ENCODE results near the gene WTIP.
A peak's percentile ranks its signal among the peaks of the same experiment; 100 is the strongest.

The WTIP gene

DNA sequence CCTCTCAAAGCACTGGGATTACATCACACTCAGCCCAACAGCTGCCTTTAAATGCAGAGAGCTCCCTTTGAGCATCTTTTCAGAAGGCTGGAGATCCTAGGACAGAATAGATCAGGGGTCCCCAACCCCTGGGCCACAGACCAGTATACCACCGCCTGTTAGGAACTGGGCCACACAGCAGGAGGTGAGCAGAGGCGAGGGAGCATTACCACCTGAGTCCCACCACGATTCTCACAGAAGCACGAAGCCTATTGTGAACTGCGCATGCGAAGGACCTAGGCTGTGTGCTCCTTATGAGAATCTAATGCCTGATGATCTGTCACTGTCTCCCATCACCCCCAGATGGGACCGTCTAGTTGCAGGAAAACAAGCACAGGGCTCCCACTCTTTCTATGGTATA, 2.2 kb upstream of the WTIP start:
- DNase-seq (ENCODE audit: low read depth): no peak
- TF ChIP-seq, protein P1, sequence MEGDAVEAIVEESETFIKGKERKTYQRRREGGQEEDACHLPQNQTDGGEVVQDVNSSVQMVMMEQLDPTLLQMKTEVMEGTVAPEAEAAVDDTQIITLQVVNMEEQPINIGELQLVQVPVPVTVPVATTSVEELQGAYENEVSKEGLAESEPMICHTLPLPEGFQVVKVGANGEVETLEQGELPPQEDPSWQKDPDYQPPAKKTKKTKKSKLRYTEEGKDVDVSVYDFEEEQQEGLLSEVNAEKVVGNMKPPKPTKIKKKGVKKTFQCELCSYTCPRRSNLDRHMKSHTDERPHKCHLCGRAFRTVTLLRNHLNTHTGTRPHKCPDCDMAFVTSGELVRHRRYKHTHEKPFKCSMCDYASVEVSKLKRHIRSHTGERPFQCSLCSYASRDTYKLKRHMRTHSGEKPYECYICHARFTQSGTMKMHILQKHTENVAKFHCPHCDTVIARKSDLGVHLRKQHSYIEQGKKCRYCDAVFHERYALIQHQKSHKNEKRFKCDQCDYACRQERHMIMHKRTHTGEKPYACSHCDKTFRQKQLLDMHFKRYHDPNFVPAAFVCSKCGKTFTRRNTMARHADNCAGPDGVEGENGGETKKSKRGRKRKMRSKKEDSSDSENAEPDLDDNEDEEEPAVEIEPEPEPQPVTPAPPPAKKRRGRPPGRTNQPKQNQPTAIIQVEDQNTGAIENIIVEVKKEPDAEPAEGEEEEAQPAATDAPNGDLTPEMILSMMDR (IDR thresholded peaks at IDR 0.05; ENCODE audit: low read depth, low read length, missing control alignments): no peak
- no peak overlapping the region for H3K4me3 ChIP-seq (ENCODE audit: low read depth, low read length)
- in situ Hi-C loops (cut with HindIII; ENCODE audit: low sequenced_read_pairs): no loop called here

DNA sequence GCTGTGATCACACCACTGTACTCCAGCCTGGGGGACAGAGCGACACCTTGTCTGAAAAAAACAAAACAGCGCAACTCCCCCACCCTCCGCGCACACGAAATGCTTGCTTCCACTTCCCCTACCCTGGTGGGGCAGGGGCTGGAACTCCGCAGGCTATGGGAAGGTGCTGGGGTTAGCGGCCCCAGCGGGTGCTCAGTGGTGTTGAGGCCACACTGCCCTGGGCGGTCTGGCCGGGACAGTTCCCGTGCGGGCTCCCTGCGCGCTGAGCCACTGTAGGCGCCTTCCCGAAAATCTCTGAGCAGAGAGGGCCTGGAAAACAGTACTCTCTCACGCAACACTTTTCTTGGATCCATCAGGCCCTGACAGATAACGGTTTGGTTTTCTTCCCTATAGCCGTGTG, 1.1 kb upstream of the WTIP start:
- no peak overlapping the region for H3K4me3 ChIP-seq (ENCODE audit: low read depth, low read length)
- no peak for DNase-seq (ENCODE audit: low read depth)
- TF ChIP-seq, protein P1 (IDR thresholded peaks at IDR 0.05; ENCODE audit: low read depth, low read length, missing control alignments): no peak
- in situ Hi-C loops (cut with HindIII; ENCODE audit: low sequenced_read_pairs): no loop called here

DNA sequence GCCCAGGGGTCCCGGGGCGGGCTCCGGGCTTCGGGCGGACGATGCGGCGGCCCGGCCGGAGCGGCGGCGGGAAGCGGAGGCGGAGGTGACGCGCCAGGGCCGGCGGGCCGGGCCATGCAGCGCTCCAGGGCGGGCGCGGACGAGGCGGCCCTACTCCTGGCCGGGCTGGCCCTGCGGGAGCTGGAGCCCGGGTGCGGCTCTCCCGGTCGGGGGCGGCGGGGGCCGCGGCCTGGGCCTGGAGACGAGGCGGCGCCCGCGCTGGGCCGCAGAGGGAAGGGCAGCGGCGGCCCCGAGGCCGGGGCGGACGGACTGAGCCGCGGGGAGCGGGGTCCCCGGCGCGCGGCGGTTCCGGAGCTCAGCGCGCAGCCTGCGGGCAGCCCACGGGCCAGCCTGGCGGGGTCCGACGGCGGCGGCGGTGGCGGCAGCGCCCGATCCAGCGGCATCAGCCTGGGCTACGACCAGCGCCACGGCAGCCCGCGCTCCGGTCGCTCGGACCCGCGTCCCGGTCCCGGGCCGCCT, 362 bp downstream of the WTIP start:
- in situ Hi-C loops (cut with HindIII; ENCODE audit: low sequenced_read_pairs): no loop called here
- DNase-seq (ENCODE audit: low read depth): no peak

DNA sequence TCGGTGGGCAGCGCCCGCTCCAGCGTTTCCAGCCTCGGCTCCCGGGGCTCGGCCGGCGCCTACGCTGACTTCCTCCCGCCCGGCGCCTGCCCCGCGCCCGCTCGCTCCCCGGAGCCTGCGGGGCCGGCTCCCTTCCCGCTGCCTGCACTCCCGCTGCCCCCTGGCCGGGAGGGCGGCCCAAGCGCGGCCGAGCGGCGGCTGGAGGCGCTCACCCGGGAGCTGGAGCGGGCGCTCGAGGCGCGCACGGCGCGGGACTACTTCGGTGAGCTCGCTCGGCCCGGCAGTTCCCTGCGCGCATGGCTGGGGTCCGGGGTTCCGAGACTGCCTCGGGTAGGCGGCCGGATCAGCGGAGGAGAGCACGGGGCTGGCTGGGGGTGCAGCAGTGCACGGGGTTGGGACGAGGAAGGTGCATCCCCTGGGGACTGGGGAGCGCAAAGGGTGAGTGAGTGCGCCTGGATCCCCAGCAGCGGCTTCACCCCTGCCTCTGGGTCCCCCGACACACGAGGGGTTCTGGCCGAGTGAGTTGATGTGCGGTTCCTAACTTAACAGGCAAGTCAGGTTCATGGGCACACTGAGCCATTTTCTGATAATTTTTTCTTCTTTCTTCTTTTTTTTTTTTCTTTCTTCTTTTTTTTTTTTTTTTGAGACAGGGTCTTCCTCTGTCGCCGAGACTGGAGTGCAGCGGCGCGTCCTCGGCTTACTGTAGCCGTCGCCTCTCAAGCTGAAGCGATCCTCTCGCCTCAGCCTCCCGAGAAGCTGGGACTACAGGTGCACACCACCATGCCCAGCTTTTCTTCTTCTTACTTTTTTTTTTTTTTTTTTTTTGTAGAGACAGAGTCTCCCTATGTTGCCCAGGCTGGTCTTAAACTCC, 1.1 kb downstream of the WTIP start:
- in situ Hi-C loops (cut with HindIII; ENCODE audit: low sequenced_read_pairs): no loop called here
- TF ChIP-seq, protein P1 (IDR thresholded peaks at IDR 0.05; ENCODE audit: low read depth, low read length, missing control alignments): no peak
- H3K4me3 ChIP-seq (ENCODE audit: low read depth, low read length): peak overlapping the region; percentile 70
- DNase-seq (ENCODE audit: low read depth): no peak

More for the DNA sequence above, 362 bp downstream of the WTIP start:
- TF ChIP-seq, protein P1 (IDR thresholded peaks at IDR 0.05; ENCODE audit: low read depth, low read length, missing control alignments): no peak
- H3K4me3 ChIP-seq (ENCODE audit: low read depth, low read length): peak overlapping the region; percentile 70

DNA sequence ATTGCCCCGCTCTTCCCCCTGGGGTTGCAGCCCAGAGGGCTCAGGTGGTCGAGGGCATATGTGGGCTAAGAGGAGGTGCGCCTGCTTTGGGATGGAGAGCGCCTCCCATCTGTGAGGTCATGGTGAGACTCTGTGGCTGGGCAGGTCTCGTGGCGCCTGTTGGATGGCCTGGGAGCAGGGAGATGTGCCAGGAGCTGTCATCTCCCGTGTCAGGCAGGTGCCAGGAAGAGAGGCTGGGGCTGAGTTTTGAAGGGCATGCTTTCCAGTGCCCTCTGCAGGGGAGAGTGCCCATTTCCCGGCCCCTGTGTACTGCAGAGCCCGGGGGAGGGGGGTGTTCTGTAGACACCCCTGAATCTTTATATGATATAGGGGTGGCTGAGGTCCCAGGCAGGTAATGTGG, 2.8 kb downstream of the WTIP start:
- DNase-seq (ENCODE audit: low read depth): no peak
- H3K4me3 ChIP-seq (ENCODE audit: low read depth, low read length): no peak overlapping the region
- in situ Hi-C loops (cut with HindIII; ENCODE audit: low sequenced_read_pairs): no loop called here
- TF ChIP-seq, protein P1 (IDR thresholded peaks at IDR 0.05; ENCODE audit: low read depth, low read length, missing control alignments): no peak

DNA sequence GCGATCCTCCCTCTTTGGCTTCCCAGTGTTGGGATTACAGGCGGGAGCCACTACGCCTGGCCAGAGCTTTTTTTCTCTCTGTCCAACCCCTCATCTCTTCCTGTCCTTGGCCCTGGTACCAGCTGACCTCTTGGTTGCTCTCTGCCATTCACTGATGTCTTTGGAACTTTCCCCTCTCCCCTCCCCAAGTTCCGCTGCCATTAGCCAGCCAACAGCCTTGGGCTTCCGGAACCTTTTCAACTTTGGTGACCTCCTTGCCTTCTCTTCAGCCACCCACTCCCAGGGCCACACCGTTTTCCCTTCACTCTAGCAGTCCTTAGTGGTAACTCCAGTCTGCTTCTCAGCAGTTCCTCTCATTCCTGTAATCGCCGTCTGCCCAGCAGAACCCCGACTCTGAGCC, 4.3 kb downstream of the WTIP start:
- in situ Hi-C loops (cut with HindIII; ENCODE audit: low sequenced_read_pairs): no loop called here
- no peak for DNase-seq (ENCODE audit: low read depth)
- no peak overlapping the region for H3K4me3 ChIP-seq (ENCODE audit: low read depth, low read length)
- TF ChIP-seq, protein P1 (IDR thresholded peaks at IDR 0.05; ENCODE audit: low read depth, low read length, missing control alignments): no peak
